ENCODE data around the gene CIB4.
"Not testable (repeated sequence)": the region's sequence is repeated elsewhere in the genome, so short reads cannot be mapped to it uniquely, and the experiment has no call there.

The CIB4 gene

GRCh38 chr2:26668856-26669750 lies 27.9 kb upstream of the CIB4 start:
- no peak for TF ChIP-seq CTCF (IDR thresholded peaks at IDR 0.05; ENCODE audit: low read depth, low read length)
- no peak for DNase-seq (ENCODE audit: low read depth in 2 of 2)
- no peak overlapping the region for H3K4me3 ChIP-seq (replicated peaks in 1 of 2; ENCODE audit: low read depth in 2 of 2, low read length in 2 of 2)

GRCh38 chr2:26668041-26668440 lies 26.9 kb upstream of the CIB4 start:
- no peak for DNase-seq (ENCODE audit: low read depth in 2 of 2)
- H3K4me3 ChIP-seq (replicated peaks in 1 of 2; ENCODE audit: low read depth in 2 of 2, low read length in 2 of 2) = no peak overlapping the region
- TF ChIP-seq CTCF (IDR thresholded peaks at IDR 0.05; ENCODE audit: low read depth, low read length) = no peak

DNA sequence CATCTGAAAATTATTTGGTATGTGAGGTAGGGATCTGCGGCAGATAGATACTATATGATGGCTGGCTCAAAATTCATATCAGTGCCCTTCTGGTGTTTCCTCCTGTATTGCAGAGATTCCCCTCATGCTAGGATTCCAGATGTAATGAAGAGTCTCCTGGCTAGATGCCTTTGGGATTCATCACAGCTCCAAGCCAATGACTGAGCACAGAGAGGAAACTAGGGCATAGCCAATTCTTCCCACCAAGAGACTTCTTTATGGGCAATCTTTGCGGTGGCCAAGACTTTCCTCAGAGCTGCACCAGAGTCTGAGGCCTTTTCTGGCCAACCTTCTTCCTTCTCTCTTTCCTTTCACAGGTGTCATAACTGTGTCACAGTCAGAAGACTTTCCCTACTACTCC lies 25.5 kb upstream of the CIB4 start:
- no peak for TF ChIP-seq CTCF (IDR thresholded peaks at IDR 0.05; ENCODE audit: low read depth, low read length)
- DNase-seq (ENCODE audit: low read depth in 2 of 2) = no peak
- no peak overlapping the region for H3K4me3 ChIP-seq (replicated peaks in 1 of 2; ENCODE audit: low read depth in 2 of 2, low read length in 2 of 2)

DNA sequence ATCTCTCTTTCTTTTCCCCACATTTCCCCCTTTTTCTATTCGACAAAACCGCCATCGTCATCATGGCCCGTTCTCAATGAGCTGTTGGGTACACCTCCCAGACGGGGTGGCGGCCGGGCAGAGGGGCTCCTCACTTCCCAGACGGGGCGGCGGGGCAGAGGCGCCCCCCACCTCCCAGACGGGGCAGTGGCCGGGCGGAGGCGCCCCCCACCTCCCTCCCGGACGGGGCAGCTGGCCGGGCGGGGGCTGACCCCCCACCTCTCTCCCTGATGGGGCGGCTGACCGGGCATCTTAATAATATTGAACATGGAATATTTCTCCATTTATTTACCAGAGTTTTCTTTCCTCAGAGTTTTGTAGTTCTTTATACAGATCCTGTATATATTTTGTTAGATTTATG lies 24.1 kb upstream of the CIB4 start:
- DNase-seq (ENCODE audit: low read depth in 2 of 2); H3K4me3 ChIP-seq (replicated peaks in 1 of 2; ENCODE audit: low read depth in 2 of 2, low read length in 2 of 2): not testable (repeated sequence)

DNA sequence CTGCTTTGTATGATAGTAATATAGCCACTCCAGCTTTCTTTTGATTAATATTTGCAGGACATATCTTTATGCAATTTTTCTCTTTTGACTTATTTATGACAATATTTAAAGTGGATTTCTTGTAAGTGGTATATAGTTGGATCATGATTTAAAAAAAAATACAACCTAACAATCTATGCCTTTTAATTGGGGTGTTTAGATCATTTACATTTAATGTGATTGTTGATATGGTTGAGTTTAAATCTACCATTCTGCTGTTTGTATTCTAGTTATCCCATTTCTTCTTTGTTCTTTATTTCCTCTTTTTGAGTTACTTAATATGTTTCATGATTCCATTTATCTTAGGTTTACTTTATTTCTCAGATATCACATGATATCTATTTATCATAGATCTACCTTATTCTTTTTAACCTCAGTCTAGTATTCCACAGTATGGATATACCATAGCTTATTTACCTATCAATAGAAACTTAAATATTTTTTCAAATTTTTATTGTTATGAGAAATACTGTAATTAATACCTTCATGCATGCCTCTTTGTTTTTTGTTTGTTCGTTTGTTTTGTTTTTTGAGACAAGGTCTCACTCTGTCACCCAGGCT lies 19.3 kb upstream of the CIB4 start:
- H3K4me3 ChIP-seq (replicated peaks in 1 of 2; ENCODE audit: low read depth in 2 of 2, low read length in 2 of 2) = no peak overlapping the region
- no peak for DNase-seq (ENCODE audit: low read depth in 2 of 2)
- no peak for TF ChIP-seq CTCF (IDR thresholded peaks at IDR 0.05; ENCODE audit: low read depth, low read length)

GRCh38 chr2:26658691-26659346 lies 17.7 kb upstream of the CIB4 start:
- no peak for TF ChIP-seq CTCF (IDR thresholded peaks at IDR 0.05; ENCODE audit: low read depth, low read length)
- no peak for DNase-seq (ENCODE audit: low read depth in 2 of 2)
- H3K4me3 ChIP-seq (replicated peaks in 1 of 2; ENCODE audit: low read depth in 2 of 2, low read length in 2 of 2) = no peak overlapping the region

GRCh38 chr2:26657265-26657664 lies 16.1 kb upstream of the CIB4 start:
- no peak for TF ChIP-seq CTCF (IDR thresholded peaks at IDR 0.05; ENCODE audit: low read depth, low read length)
- no peak for DNase-seq (ENCODE audit: low read depth in 2 of 2)
- no peak overlapping the region for H3K4me3 ChIP-seq (replicated peaks in 1 of 2; ENCODE audit: low read depth in 2 of 2, low read length in 2 of 2)
